Measurements from ENCODE around the gene C9orf85.

DNA sequence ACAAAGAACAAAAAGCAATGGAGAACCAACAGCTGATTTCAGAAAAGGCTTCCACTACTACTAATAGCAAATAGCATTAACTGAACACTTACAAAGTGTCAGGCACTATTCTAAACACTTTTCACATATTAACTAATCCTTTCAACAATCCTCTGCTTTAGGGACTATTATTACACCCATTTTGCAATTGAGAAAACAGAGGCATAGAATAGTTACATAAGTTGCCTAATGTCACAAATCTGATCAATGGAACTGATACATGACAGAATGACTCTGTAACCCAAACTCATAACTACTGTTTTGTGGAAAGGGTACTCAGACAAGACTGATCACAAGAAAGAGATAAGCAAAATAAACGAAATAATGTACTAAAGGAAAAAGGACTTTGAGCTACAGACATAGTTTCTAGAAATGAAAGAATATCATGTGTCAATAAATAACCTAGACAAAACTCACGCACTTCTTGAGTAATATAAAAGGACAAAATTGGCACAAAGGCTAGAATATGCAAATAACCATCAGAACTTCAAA lies 31.7 kb upstream of the C9orf85 start:
- TF ChIP-seq, protein P1, sequence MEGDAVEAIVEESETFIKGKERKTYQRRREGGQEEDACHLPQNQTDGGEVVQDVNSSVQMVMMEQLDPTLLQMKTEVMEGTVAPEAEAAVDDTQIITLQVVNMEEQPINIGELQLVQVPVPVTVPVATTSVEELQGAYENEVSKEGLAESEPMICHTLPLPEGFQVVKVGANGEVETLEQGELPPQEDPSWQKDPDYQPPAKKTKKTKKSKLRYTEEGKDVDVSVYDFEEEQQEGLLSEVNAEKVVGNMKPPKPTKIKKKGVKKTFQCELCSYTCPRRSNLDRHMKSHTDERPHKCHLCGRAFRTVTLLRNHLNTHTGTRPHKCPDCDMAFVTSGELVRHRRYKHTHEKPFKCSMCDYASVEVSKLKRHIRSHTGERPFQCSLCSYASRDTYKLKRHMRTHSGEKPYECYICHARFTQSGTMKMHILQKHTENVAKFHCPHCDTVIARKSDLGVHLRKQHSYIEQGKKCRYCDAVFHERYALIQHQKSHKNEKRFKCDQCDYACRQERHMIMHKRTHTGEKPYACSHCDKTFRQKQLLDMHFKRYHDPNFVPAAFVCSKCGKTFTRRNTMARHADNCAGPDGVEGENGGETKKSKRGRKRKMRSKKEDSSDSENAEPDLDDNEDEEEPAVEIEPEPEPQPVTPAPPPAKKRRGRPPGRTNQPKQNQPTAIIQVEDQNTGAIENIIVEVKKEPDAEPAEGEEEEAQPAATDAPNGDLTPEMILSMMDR (IDR thresholded peaks at IDR 0.05): no peak
- TF ChIP-seq POLR2AphosphoS5 (IDR thresholded peaks at IDR 0.05) (no peak), POLR2A (IDR thresholded peaks at IDR 0.05) (no peak), EP300 (IDR thresholded peaks at IDR 0.05) (no peak)

Data from upper lobe of left lung (tissue), 4 donors.